Prostate gland (tissue), 2 donors: ENCODE data around the gene CHI3L1.

Experiments used
- POLR2A ChIP-seq: fragments of 450-650 bp; IDR thresholded peaks from one replicate; pipeline ENCODE4 v1.6.1; 2016; ENCODE audit warnings: antibody characterized with exemption, mild to moderate bottlenecking
- POLR2AphosphoS5 ChIP-seq: sonication (generic); formaldehyde crosslinking; IDR thresholded peaks from one replicate; pipeline ENCODE4 v1.6.1; 2017; ENCODE audit warnings: antibody characterized with exemption
- TF ChIP-seq, protein P1 (sequence below), 4 experiments: fragments of 200-600 bp in 2 of 4; fragments of 450-650 bp in 2 of 4; sonication (generic) in 2 of 4; IDR thresholded peaks; 1 replicate in 3 of 4; 2 replicates in 1 of 4; pipeline ENCODE4 v1.5.1; 2016 to 2019; ENCODE audit warnings: antibody characterized with exemption in 4 of 4, mild to moderate bottlenecking in 2 of 4, moderate library complexity in 2 of 4

DNA sequence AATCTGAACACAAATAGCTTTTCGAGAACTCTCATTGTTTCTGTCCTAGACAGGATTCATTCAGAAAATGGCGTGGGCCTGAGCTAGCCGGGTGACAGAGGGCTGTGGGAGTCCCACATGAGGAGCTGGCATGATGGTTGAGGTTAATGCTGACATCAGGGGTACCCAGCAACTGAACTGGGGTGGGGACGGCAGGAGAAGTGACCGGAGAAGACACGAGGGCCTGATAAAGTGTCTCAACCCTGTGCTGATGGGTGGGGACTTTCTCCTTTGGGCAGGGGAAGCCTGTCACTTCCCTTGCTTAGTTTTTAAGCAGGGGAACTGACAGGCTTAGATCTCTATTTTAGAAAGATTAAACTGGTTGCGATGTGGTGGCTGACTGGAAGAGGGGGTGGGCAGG is 28.4 kb upstream of the CHI3L1 start:
- TF ChIP-seq, protein P1, sequence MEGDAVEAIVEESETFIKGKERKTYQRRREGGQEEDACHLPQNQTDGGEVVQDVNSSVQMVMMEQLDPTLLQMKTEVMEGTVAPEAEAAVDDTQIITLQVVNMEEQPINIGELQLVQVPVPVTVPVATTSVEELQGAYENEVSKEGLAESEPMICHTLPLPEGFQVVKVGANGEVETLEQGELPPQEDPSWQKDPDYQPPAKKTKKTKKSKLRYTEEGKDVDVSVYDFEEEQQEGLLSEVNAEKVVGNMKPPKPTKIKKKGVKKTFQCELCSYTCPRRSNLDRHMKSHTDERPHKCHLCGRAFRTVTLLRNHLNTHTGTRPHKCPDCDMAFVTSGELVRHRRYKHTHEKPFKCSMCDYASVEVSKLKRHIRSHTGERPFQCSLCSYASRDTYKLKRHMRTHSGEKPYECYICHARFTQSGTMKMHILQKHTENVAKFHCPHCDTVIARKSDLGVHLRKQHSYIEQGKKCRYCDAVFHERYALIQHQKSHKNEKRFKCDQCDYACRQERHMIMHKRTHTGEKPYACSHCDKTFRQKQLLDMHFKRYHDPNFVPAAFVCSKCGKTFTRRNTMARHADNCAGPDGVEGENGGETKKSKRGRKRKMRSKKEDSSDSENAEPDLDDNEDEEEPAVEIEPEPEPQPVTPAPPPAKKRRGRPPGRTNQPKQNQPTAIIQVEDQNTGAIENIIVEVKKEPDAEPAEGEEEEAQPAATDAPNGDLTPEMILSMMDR (IDR thresholded peaks at IDR 0.05), result no peak
- no peak for TF ChIP-seq POLR2A
- no peak for TF ChIP-seq POLR2AphosphoS5
